ENCODE data around the gene ATP2B2. TPM values are rescaled to one million over a fixed set of nuclear protein-coding genes. Genes with fewer than 3 reads are reported as not detected.
A peak's percentile ranks its signal among the peaks of the same experiment; 100 is the strongest.

ATP2B2 gene
- total and polyA plus RNA-seq, 9 of the 15 experiments (the other 6 are each of a cell fraction or from before 2014, with no cell fraction given) = 0.06 TPM; not detected in 8

GRCh38 chr3:10404876-10405275 lies 100.5 kb downstream of the ATP2B2 start:
- no peak overlapping the region for H3K9ac ChIP-seq (ENCODE audit: insufficient read depth in 1 of 2, low read depth in 2 of 2, low read length in 2 of 2)
- no peaks in the 10 kb centered on the region for H3K36me3 ChIP-seq (ENCODE audit: control insufficient read depth, insufficient read depth, low read length)
- H3K27ac ChIP-seq (ENCODE audit: extremely low read depth, low read depth, low read length) = no peak overlapping the region
- H4K20me1 ChIP-seq (replicated peaks; ENCODE audit: control insufficient read depth, insufficient read depth, low read length) = no peaks in the 10 kb centered on the region; the same call in 1 of the 2 replicates
- no peak overlapping the region for H3K4me3 ChIP-seq
- in situ Hi-C loops (cut with MboI) = no loop called here
- 2% methylated on average over 3 of the region's 3 CpGs for WGBS (ENCODE audit: insufficient coverage, low coverage, missing lambda C conversion rate)
- FAIRE-seq = no peak
- no peaks in the 10 kb centered on the region for H3K9me3 ChIP-seq (replicated peaks; ENCODE audit: control insufficient read depth, insufficient read depth, low read depth, low read length)
- H3K4me2 ChIP-seq (ENCODE audit: insufficient read depth, low read length) = no peak overlapping the region
- no peaks in the 10 kb centered on the region for H3K9me1 ChIP-seq (ENCODE audit: control insufficient read depth, insufficient read depth, low read length)
- H3K79me2 ChIP-seq (ENCODE audit: control insufficient read depth, insufficient read depth, low read length) = no peaks in the 10 kb centered on the region
- no TSS peak for BruUV-seq (replicated peaks)
- CTCF ChIA-PET (ENCODE audit: low intra/inter-chr PET ratio) = no interaction called here
- ATAC-seq = no peak
- POLR2A ChIA-PET = interaction anchor here (0.8 to 1.3 kb wide), 2 partner anchors 19 to 204 kb away, joined by 3 to 4 read pairs; no protein-coding TSS in a partner anchor
- no peak overlapping the region for H2AFZ ChIP-seq (ENCODE audit: low read depth, low read length)
- DNase-seq (ENCODE audit: extremely low read depth in 1 of 4, low spot score in 3 of 4) = no peak
- TF ChIP-seq RCOR1 (IDR thresholded peaks at IDR 0.05; ENCODE audit: borderline replicate concordance in 1 of 2, low read depth in 2 of 2, low read length in 2 of 2) (0 out of 4 replicates have a peak, but pooled peaks of 1 of the 2 experiments have one; percentile 30), SMARCA5 (IDR thresholded peaks at IDR 0.05) (peak; percentile 80), RBM25 (IDR thresholded peaks at IDR 0.05; ENCODE audit: low read depth, low read length, severe bottlenecking) (peak; percentile 93), SAP30 (IDR thresholded peaks at IDR 0.05; ENCODE audit: borderline replicate concordance, insufficient read depth, low read depth, low read length, poor library complexity, severe bottlenecking) (no peak), ZNF408 (CRISPR knock-in tag; IDR thresholded peaks at IDR 0.05; ENCODE audit: low read depth) (no peak), PHF20 (IDR thresholded peaks at IDR 0.05; ENCODE audit: partially characterized antibody) (no peak), HDAC2 (IDR thresholded peaks at IDR 0.05) (0 out of 2 replicates have a peak, but pooled peaks have one; percentile 26), PTBP1 (IDR thresholded peaks at IDR 0.05; ENCODE audit: low read depth, low read length) (0 out of 2 replicates have a peak, but pooled peaks have one; percentile 67), KDM1A (IDR thresholded peaks at IDR 0.05) (peak; percentile 16 to 55; a peak in 2 of 4 replicates), ADNP (tag; IDR thresholded peaks at IDR 0.05) (0 out of 2 replicates have a peak, but pooled peaks have one; percentile 52), BCOR (IDR thresholded peaks at IDR 0.05) (peak; percentile 88), ZNF398 (CRISPR knock-in tag; IDR thresholded peaks at IDR 0.05) (no peak), ZFP36 (IDR thresholded peaks at IDR 0.05; ENCODE audit: low read depth, low read length, partially characterized antibody) (peak; percentile 88), USF1 (CRISPR knock-in tag; IDR thresholded peaks at IDR 0.05) (0 out of 2 replicates have a peak, but pooled peaks have one; percentile 7)
- H3K4me1 ChIP-seq (replicated peaks in 1 of 2; ENCODE audit: control insufficient read depth in 2 of 2, insufficient read depth in 2 of 2, low read length in 2 of 2) = no peaks in the 10 kb centered on the region; a peak in 1 of 5 replicates
- intact Hi-C loops (cut with micrococcal nuclease) = loop anchor here (5.0 kb wide), 1 partner anchor 68 kb away; no protein-coding TSS in a partner anchor
- H3K27me3 ChIP-seq (ENCODE audit: control insufficient read depth in 2 of 2, insufficient read depth in 2 of 2, low read length in 2 of 2) = peaks cover 22 to 66% of the 10 kb centered on the region in 2 experiments; a peak in 4 of 5 replicates
